Stomach (tissue), 4 donors: Measurements from ENCODE around the gene DTD2.

Source experiments
- CTCF ChIP-seq, 7 experiments: fragments of 450-650 bp in 4 of 7; fragments of 200-600 bp in 3 of 7; sonication (generic) in 3 of 7; IDR thresholded peaks; one replicate each; pipeline ENCODE4 v1.5.1; 2016 to 2019; ENCODE audit warnings: antibody characterized with exemption in 7 of 7, control low read depth in 2 of 7, mild to moderate bottlenecking in 1 of 7
- EP300 ChIP-seq: sonication (generic); formaldehyde crosslinking; IDR thresholded peaks from one replicate; pipeline ENCODE4 v1.6.1; 2017; ENCODE audit warnings: antibody characterized with exemption
- POLR2A ChIP-seq, 4 donors: fragments of 450-650 bp; IDR thresholded peaks; one replicate each; pipeline ENCODE4 v1.6.1; 2016; ENCODE audit warnings: antibody characterized with exemption in 4 of 4, control low read depth in 2 of 4, mild to moderate bottlenecking in 1 of 4, moderate library complexity in 1 of 4

- TF ChIP-seq CTCF (IDR thresholded peaks at IDR 0.05) (no peak), EP300 (no peak), POLR2A (IDR thresholded peaks at IDR 0.05) (no peak)
Observed at GRCh38 chr14:31428011-31428410, 29.3 kb downstream of the DTD2 start.
